Transverse colon (tissue), 4 donors: ENCODE results near the gene TRIM69. TPM values are rescaled to one million over a fixed set of nuclear protein-coding genes. Genes with fewer than 3 reads are reported as not detected.

Experiments used
- DNase-seq: peaks from one replicate; pipeline ENCODE4 v3.0.0-alpha.2; 2019
- H3K27ac ChIP-seq, 4 donors: fragments of 200-600 bp; sonication (generic); 2 replicates each; pipeline ENCODE4 v1.5.1; 2016 to 2018; ENCODE audit warnings: inconsistent platforms in 4 of 4
- H3K27me3 ChIP-seq: fragments of 200-600 bp; sonication (generic); 2 replicates; pipeline ENCODE4 v1.5.1; 2017; ENCODE audit warnings: inconsistent platforms
- H3K36me3 ChIP-seq, 4 donors: fragments of 200-600 bp; sonication (generic); 2 replicates each; pipeline ENCODE4 v1.5.1; 2017 to 2019; ENCODE audit warnings: inconsistent platforms in 4 of 4
- H3K4me1 ChIP-seq, 4 donors: fragments of 200-600 bp; sonication (generic); 2 replicates each; pipeline ENCODE4 v1.5.1; 2017 to 2020; ENCODE audit warnings: inconsistent platforms in 4 of 4
- H3K4me3 ChIP-seq, 4 donors: fragments of 200-600 bp; sonication (generic); 1 replicate in 1 of 4; 2 replicates in 3 of 4; pipeline versions ENCODE4 v1.5.1 to v1.6.1; 2017 to 2019; ENCODE audit warnings: inconsistent platforms in 4 of 4
- H3K9me3 ChIP-seq, 2 donors: fragments of 200-600 bp; sonication (generic); 2 replicates each; pipeline ENCODE4 v1.5.1; 2017 to 2019; ENCODE audit warnings: inconsistent platforms in 2 of 2
- EP300 ChIP-seq: sonication (generic); formaldehyde crosslinking; IDR thresholded peaks from one replicate; pipeline ENCODE4 v1.6.1; 2017; ENCODE audit warnings: antibody characterized with exemption, low read depth
- POLR2A ChIP-seq: fragments of 450-650 bp; IDR thresholded peaks from one replicate; pipeline ENCODE4 v1.6.1; 2016; ENCODE audit warnings: antibody characterized with exemption, mild to moderate bottlenecking, moderate library complexity
- POLR2AphosphoS5 ChIP-seq, 3 donors: sonication (generic); formaldehyde crosslinking; IDR thresholded peaks; one replicate each; pipeline ENCODE4 v1.6.1; 2016; ENCODE audit warnings: antibody characterized with exemption in 3 of 3
- WGBS, 2 donors: methylation state at CpG; one replicate each; pipeline ENCODE4 v1.1.5; 2018; ENCODE audit warnings: low coverage in 1 of 2; 5-methylcytosine and 5-hydroxymethylcytosine counted together
- in situ Hi-C, 4 donors: fragments of 200-750 bp; cut with MboI; loops; one replicate each; pipeline versions ENCODE4 v1.15.0 to v1.15.1; 2017; ENCODE audit warnings: low sequenced_read_pairs in 3 of 4, low pct_ligation_motif_present in 1 of 4, low pct_unique_long_range_greater_than_20kb in 1 of 4
- intact Hi-C: fragments of 100-400 bp; cut with DNase I; formaldehyde crosslinking; loops from one replicate; pipeline ENCODE4 v1.15.1; 2023; ENCODE audit warnings: low total_unique reads
- total RNA-seq, 4 donors: library from RNA; depleted of rRNA; stranded (reverse); fragments of >200 nt; gene quantifications; one replicate each; pipeline ENCODE4 v1.1.0, GENCODE V29; 2016
- TF ChIP-seq, protein P1 (sequence below), 5 experiments: fragments of 200-600 bp in 3 of 5; fragments of 450-650 bp in 2 of 5; sonication (generic) in 3 of 5; IDR thresholded peaks; 1 replicate in 2 of 5; 2 replicates in 3 of 5; pipeline ENCODE4 v1.5.1; 2016 to 2017; ENCODE audit warnings: antibody characterized with exemption in 5 of 5, inconsistent platforms in 3 of 5, mild to moderate bottlenecking in 2 of 5, moderate library complexity in 1 of 5

The TRIM69 gene
- total RNA-seq, 4 donors from 2014 or later = 5.6 to 17.3 (median 13.7) TPM

DNA sequence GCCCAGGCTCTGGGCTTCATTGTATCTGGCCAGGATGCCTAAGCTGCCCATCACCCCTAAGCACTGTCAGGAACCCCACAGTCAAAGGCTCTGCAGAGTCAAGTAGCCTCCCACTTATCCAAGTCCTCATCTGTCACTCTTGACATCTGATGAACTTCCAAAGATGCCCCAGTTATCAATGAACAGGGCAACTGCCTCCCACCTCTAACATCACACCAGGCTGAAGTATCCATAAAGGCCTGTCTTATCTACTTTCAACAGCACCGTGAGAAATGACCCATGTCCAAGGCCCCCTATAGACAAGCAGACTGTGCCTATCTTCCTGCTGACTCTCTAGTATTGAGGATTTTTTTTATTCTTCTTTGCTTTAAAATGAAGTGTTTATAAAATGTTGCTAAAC is 56.4 kb downstream of the TRIM69 start:
- in situ Hi-C loops = no loop called here
- 91% methylated on average over 1 of the region's 1 CpG; no CpG with 5 or more reads in 1 of the 2 donors for WGBS, 2 donors
- H3K9me3 ChIP-seq = no peaks in the 10 kb centered on the region
- no peaks in the 10 kb centered on the region for H3K27me3 ChIP-seq
- no peak overlapping the region for H3K4me3 ChIP-seq
- DNase-seq = no peak
- TF ChIP-seq POLR2A (no peak), EP300 (no peak), POLR2AphosphoS5 (IDR thresholded peaks at IDR 0.05) (no peak)
- TF ChIP-seq, protein P1, sequence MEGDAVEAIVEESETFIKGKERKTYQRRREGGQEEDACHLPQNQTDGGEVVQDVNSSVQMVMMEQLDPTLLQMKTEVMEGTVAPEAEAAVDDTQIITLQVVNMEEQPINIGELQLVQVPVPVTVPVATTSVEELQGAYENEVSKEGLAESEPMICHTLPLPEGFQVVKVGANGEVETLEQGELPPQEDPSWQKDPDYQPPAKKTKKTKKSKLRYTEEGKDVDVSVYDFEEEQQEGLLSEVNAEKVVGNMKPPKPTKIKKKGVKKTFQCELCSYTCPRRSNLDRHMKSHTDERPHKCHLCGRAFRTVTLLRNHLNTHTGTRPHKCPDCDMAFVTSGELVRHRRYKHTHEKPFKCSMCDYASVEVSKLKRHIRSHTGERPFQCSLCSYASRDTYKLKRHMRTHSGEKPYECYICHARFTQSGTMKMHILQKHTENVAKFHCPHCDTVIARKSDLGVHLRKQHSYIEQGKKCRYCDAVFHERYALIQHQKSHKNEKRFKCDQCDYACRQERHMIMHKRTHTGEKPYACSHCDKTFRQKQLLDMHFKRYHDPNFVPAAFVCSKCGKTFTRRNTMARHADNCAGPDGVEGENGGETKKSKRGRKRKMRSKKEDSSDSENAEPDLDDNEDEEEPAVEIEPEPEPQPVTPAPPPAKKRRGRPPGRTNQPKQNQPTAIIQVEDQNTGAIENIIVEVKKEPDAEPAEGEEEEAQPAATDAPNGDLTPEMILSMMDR (IDR thresholded peaks at IDR 0.05) = no peak
- H3K4me1 ChIP-seq = no peaks in the 10 kb centered on the region
- no peak overlapping the region for H3K27ac ChIP-seq
- H3K36me3 ChIP-seq = no peaks in the 10 kb centered on the region
- intact Hi-C loops = no loop called here

DNA sequence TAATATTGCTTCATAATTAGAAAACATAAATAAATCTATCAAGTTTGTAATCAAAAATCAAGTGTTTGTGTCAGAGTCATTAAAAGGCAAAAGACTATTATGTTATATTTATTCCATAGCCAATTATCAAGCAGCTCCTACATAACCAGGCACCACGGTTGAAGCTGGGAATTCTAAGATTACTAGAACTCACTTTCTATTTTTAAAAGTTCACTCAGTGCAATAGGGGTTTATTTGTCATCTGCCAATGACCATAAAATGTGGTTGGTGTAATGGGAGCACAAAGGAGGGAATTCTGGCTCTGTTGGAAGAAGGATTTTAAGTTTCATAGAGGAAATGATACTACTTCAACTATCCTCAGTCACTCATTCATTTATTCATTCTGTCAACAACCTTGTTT is 57.7 kb downstream of the TRIM69 start:
- intact Hi-C loops (no loop called here), in situ Hi-C loops (no loop called here)
- Histone ChIP-seq H3K9me3 (no peaks in the 10 kb centered on the region), H3K27me3 (no peaks in the 10 kb centered on the region), H3K4me1 (no peaks in the 10 kb centered on the region), H3K36me3 (no peaks in the 10 kb centered on the region), H3K27ac (no peak overlapping the region), H3K4me3 (no peak overlapping the region)
- DNase-seq = no peak
- no peak for TF ChIP-seq POLR2A
- TF ChIP-seq POLR2AphosphoS5 (IDR thresholded peaks at IDR 0.05) = no peak
- TF ChIP-seq, protein P1 (IDR thresholded peaks at IDR 0.05) = no peak
- no peak for TF ChIP-seq EP300
- WGBS, 2 donors = 52 to 60% methylated on average over 1 of the region's 1 CpG

DNA sequence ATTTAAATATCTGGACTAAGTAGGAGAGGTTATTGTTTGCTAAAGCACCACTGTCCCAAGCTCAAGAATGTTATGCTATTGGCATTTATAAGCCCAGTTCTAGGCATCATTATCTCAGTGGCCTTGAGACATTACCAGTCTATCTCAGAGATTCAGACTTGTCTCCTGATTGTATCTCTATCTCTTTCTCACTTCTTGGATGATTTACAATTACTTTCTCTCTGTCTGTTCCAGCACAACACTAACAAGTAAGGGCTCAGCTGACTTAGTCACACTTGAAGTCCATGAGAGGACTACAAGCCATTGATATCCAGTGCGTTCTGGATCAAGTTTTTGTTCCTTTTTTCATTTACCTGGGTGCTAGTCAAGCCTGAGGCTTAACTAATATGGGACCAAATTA is 60.2 kb downstream of the TRIM69 start:
- no peaks in the 10 kb centered on the region for H3K9me3 ChIP-seq
- in situ Hi-C loops = no loop called here
- intact Hi-C loops = no loop called here
- no peak overlapping the region for H3K4me3 ChIP-seq
- H3K4me1 ChIP-seq = no peaks in the 10 kb centered on the region
- no peak for DNase-seq
- H3K27me3 ChIP-seq = no peaks in the 10 kb centered on the region
- WGBS, 2 donors = 81 to 100% methylated on average over 1 of the region's 1 CpG
- no peak overlapping the region for H3K27ac ChIP-seq
- TF ChIP-seq, protein P1 (IDR thresholded peaks at IDR 0.05) = no peak
- no peak for TF ChIP-seq POLR2AphosphoS5 (IDR thresholded peaks at IDR 0.05)
- no peak for TF ChIP-seq POLR2A
- no peak for TF ChIP-seq EP300
- H3K36me3 ChIP-seq = no peaks in the 10 kb centered on the region

DNA sequence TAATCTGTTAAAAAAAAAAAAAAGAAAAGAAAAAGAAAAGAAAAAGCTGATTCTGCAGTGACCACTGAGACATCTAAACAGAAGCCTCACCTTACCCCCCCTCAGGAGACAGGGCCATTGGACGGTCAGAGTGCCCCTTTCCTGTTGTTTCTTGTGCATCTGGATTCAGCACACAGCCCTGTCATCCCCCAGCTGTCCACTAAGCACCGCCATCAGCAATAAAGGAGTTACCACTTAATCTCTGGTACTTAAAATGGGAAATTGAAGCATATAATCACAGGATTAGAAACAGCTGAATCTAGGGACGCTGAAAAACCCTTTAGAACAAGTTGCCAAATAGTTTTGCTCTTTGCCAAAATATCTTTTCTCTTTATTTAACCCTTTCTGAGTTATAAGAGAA is 62.5 kb downstream of the TRIM69 start:
- intact Hi-C loops (no loop called here), in situ Hi-C loops (no loop called here)
- Histone ChIP-seq H3K27me3 (no peaks in the 10 kb centered on the region), H3K4me1 (no peaks in the 10 kb centered on the region), H3K36me3 (no peaks in the 10 kb centered on the region), H3K4me3 (no peak overlapping the region), H3K9me3 (no peaks in the 10 kb centered on the region), H3K27ac (no peak overlapping the region)
- no peak for TF ChIP-seq POLR2A
- TF ChIP-seq, protein P1 (IDR thresholded peaks at IDR 0.05) = peak in 2 of 5 experiments; percentile 20 to 22
- no peak for TF ChIP-seq POLR2AphosphoS5 (IDR thresholded peaks at IDR 0.05)
- no peak for TF ChIP-seq EP300
- 17 to 20% methylated on average over 3 of the region's 3 CpGs for WGBS, 2 donors
- no peak for DNase-seq
